ENCODE measurements around the gene EXOC3L4.

GRCh38 chr14:103064978-103065377, 29.5 kb upstream of the EXOC3L4 start:
- TF ChIP-seq CTCF (conservative IDR thresholded peaks at IDR 0.05; ENCODE audit: low read length) (no peak), EZH2phosphoT487 (IDR thresholded peaks at IDR 0.05; ENCODE audit: borderline replicate concordance, low read depth, low read length) (no peak)

Data from OCI-LY7 (cell line).